ENCODE data around the gene ZMYND8.
"Not testable (repeated sequence)": the region's sequence is repeated elsewhere in the genome, so short reads cannot be mapped to it uniquely, and the experiment has no call there.

The ZMYND8 gene

DNA sequence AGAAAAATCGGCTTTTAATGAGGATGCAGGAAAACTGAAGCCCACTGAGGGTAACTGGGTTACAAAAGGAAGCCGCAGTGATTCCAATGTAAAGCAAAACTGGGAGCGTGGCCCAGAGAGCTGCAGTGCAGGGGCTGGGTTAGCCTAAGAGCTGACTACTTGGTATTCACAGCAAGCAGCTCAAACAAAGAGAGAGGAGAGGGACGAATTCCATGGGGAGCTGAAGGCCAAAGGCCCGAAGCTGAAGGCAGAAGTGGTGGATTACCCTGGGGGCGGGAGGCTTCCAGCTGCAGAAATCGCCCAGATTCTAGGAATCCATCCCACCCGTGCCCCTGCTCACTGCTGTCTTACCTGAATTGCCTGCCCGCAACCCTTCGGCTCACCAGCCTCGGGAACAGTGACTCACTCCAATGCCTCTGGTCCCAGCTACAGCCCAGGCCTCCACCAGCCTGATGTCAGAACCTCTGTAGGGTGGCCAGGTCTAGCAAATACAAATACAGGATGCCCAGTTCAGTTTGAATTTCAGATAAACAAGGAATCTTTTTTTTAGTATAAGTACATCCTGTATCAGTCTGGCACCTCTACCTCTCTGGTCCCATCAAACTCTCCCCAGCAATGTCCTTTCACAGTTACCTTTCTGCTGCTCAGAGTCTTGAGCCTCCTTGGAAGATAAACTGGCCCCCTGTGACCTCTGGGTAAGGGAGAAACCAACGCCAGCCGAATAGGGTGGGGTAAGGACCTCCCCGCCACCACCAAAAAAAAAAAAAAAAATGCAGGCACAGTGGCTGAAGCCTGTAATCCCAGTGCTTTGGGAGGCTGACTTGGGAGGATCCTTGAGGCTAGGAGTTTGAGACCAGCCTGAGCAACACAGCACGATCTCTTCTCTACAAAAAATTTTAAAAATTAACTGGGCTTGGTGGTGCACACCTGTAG is 14.6 kb upstream of the ZMYND8 start:
- DNase-seq, result no peak

DNA sequence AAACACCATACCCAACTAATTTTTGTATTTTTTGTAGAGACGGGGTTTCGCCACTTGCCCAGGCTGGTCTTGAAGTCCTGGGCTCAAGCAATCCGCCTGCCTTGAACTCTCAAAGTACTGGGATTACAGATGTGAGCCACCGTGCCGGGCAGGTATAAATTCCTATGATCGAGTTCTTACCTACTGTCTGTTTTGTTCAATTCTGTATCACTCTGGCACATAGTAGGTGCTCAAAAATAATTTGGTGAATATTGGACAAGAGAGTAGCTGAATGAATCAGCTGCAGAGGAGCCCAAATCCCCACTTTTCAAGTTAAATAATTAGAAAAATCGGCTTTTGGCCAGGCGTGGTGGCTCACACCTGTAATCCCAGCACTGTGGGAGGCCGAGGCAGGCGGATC is 13.7 kb upstream of the ZMYND8 start:
- no peak for DNase-seq

DNA sequence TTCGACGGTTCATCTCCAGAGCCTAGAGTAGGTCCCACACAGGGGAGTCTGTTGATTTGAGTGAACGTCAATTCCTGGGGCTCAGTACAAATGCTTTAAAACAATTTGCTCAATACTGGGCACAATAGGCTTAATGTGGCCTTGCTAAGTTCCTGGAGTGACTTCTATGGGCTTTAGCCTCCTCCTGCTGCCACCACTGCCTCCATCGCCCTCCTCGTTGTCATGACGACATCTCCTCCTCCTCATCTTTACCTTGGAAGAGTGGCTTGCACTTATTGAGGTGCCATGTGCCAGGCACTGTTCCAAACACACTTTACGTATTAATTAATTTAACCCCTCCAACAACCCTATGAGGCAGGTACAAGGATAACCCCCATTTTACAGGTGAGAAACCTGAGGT is 11.8 kb upstream of the ZMYND8 start:
- no peak for DNase-seq

DNA sequence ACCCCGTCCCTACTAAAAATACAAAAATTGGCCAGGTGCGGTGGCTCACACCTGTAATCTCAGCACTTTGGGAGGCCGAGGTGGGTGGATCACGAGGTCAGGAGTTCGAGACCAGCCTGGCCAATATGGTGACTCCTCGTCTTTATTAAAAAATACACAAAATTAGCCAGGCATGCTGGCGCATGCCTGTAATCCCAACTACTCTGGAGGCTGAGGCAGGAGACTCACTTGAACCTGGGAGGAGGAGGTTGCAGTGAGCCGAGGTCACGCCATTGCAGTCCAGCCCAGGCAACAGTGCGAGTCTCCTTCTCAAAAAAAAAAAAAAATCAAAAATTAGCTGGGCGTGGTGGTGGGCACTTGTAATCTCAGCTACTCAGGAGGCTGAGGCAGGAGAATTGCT is 9.8 kb upstream of the ZMYND8 start:
- not testable (repeated sequence) for DNase-seq

DNA sequence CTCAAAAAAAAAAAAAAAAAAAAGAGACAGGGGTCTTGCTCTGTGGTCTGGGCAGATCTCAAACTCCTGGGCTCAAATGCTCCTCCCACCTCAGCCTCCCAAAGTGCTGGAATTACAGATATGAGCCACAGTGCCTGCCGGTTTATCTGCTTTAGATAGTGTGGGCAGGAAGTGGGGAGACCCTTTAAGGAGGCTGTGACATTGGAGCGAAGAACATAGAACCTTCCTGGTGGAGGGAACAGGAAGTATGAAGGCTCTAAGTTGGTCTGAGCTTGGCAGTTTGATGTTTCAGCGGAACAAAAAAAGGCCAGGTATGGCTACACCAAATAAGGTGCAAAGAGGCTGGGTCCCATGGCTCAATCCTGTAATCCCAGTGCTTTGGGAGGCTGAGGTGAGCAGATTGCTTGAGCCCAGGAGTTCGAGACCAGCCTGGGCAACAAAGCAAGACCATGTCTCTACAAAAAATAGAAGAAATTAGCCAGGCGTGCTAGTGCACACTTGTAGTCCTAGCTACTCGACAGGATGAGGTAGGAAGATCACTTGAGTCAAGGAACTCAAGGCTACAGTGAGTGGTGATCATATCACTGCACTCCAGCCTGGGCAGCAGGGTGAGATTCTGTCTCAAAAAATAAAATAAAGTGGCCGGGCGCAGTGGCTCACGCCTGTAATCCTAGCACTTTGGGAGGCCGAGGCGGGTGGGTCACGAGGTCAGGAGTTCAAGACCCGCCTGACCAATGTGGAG is 8.7 kb upstream of the ZMYND8 start:
- no peak for DNase-seq

DNA sequence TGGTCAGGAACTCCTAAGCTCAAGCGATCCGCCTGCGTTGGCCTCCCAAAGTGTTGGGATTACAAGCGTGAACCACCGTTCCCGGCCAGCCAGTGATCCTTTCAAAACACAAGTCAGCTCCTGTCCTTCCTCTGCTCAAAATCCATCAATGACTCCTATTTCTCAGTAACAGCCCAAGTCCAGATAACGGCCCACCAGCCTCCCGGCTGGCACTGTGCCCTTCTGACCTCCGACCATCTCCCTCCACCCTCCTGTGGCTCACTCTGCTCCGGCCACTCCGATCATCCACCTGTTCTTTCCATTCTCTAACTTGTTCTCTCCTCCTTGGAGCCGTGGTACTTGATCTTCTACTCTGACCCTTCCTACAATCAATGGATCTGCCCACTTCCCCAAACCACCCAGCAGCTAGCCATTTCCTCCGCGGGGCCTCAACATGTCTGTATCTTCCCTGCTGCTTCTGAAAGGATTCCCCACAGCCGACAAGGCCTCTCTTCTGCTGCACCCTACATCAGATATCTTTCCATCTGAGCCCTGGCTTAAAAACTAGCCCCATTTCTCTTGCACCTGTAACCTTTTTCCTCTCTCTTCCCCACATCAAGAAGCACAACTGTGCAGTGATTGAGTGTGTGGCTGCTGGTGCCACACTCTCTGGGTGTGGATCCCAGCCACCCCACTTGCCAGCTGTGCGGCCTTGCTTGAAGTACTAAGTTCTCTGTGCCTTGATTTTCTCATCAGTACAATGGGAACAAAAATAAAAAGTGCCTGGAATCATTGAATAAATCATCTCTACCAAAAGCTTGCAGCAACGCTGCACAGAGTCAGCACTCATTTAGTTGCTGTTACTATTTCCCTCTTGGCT is 6.1 kb upstream of the ZMYND8 start:
- DNase-seq, result no peak

DNA sequence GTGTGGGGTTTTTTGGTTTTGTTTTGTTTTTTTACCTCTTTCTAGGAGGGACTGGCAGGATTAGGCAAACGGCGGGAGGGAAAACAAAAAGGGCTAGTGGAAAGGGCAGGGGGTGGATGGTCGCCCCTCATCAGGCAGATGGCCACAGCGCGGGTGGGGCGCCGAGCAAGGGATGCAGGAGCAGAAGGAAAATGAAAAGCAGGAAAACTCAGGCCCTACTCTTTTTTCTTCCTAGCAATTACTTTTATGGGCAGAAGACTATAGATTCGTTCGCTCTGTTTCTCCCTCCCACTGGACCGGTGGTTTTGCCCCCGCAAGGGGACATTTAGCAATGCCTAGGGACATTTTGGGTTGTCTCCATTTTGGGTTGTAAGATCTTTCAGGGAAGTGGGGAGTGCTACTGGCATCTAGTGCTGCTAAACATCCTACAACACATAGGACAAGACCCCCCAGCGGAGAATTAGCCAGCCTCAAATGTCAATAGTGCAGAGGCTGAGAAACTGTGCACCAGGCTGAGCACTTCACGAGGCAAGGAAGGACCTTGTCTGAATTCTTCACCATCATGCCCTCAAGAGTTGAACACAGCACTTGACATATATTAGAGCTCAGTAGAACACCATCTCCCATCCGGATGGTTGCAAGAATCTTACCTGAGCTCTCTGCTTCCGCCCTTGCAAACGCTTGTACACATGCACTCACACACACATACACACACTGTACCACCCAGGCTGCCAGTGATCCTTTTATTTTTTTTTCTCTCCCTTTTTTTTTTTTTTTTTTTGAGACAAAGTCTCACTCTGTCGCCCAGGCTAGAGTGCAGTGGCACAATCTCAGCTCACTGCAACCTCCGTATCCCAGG is 4.8 kb upstream of the ZMYND8 start:
- DNase-seq, result no peak

DNA sequence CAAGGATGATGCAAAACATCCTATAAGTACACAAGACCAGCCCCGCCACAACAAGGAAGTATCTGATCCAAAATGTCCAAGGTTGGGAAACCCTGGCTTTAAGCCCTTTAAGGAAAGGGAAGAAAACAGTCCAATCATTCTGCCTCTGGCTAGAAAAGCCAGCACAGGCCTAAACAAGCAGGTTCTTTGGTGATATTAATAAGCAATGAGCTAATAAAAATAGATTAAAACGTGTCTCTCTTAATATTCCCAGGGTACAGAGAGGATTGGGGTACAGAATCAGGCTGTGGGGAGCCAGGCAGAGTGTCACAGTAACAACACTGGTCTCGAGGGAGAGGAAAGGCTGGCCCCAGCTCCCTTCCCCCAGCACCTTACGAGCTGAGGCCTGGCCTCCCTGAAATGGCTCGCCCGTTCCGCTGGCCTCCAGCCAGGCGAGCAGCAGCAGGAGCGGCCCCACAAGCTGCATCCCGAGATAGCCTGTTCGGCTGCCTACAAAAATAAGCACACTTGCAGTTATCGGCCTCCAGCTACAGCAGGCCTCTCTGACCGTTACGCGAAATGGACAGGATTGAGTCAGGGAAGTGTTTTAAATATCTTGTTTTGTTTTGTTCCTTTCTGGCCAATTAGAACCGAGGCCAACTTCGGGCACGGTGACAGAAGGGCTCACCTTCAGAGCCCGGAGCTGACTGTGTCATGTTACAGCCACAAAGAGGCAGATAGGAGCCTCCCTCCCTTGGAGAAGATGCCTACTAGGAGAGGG is 4.0 kb upstream of the ZMYND8 start:
- DNase-seq, result peak; percentile 90

DNA sequence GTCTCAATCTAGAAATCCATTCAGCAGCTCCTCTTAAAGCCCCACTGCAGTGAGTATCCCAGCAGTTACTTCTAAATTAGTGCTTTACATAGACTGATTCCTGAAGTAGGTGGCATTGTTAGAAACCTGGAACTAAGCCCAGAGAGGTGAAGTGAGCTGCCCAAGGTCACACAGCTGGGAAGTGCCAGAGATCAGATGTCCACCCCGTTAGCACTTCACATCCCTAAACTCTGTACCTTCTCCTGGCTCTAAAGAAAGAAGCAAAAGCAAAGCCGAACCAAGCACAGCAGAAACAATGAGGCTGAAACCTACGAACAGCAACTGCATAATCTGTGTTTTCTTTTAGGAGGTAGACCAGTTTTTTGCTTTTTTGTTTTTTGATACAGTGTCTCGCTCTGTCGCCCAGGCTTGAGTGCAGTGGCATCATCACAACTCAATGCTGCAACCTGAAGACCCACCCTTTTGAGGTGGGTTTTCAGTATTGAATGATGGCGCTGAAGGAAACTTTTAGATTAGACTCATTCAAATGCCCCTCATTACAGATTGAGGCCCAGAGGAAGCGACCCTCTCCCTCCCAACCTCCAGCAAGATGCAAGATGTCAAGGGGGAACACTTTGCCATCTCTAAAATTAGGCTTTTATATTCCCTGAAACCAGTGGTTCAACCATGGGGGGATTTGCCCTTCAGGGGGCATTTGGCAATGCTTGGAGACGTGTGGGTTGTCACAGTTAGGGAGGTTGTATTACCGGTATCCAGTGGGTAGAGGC is 3.2 kb upstream of the ZMYND8 start:
- DNase-seq, result no peak

DNA sequence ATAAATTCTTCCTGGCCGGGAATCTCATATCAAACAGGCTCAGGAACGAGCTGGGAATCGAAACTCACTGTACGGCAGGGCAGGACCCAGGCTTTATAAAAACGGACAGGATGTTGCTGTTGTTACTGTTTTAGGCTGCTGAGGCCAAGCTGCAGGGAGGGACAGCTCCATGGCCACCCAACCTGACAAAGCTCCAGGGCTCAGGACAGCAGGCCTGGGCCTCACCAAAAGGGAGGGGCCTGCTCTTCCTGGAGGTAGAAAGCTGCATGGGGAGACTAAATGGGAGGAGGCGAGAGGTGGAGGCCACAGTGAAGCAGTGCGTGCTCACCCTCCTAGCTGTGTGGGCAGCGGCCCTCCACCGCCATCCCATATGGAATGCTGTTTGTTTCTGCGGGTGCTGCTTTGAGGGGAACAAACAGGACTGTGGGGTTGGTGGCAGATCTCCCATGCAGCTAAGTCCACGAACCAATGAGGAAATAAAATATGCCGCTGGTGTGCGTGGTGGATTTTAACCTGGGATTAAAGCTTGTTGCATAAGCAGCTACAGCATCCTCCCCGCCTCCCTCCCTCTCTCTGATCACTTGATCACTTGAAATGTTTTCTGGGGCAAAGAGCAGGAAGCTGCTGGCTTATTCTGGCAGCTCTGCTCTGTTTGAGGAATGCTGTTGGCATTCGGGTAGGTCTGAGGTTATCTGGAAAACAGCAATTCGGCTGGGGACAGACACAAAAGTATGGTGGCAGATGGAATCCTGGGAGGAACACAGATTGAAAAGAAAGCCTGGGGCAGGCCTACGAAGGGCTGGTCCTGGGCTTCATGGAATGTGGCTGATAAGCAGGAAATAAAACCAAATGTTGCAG is 2.4 kb upstream of the ZMYND8 start:
- peak; percentile 63 for DNase-seq

DNA sequence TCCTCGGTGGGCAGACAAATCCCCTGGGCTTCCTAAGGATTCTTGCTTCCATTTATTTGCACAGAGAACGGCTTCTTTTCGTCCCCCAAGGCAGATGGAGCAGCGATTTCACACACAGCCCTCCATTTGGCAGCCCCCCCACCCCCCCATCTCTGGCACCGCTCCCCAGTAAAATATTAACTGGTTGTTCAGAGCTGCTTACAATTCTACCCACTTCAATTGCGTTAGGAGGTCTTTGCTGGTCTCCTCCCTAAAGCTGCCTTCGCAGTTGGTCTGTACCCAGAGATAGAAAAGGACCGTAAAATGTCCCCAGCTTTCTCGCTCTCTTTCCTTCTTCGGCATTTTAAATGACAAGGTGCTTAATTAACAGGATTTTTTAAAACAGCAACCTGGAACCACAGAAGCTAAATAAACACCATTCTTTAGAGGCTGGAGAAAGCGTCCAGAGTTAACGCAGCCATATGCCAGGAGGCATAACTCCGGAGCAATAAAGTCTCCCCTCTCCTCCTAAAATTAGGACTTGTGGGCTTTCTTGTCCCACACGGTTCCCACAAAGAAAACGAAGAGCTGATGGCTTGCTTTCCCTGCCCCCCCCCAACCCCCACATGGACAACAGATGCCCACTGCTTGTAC is 1.7 kb upstream of the ZMYND8 start:
- DNase-seq, result no peak

DNA sequence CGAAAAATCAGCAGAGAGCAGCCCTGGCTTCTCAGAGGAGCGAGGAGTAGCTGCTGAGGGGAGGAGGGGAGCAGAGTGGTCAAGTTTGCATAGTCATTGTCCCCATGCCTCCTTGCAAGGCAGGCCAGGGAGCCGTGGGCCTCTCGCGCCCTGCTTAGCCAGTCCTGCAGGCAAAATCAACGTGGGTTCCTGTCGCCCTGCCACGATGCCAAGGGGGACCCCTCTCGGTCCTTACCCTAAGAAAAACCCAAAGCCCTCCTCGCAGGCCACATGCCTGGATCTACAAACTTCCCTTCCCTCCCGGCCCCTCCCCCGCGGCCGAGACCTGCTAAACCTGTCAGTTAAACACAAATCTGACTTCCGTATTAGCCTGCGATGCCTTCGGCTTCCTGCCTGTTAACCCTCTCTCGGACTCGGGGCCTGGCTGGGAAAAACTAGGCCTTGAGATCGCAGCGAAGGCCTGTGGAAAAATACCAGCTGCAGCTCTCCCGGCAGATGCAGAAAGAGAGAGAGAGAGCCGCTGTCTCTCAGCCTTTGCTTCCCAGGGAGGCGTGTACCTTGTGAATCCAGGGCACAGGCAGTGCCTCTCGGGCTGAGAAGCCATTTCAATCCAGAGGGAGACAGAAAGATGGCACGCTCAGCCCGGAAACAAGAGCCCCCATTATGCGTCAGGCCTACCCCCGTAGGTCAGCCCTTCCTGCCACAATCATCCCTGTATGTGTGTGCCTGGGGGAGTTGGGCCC is 968 bp upstream of the ZMYND8 start:
- peak; percentile 70 for DNase-seq

DNA sequence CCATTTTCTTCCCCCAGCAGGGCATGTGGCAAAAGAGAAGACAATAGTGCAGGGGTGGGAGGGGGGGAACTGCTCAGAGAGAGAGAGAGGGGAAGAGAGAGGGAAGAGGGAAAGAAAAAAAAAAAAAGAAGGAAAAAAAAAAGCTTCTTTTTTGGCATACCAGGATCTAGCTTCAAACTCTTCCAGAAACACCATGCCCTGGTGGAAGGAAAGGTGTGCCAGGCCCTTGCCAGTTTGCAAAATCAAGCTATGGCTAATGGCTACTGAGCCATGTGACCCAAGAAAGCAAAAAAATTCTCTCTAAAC is 326 bp downstream of the ZMYND8 start:
- DNase-seq, result no peak

DNA sequence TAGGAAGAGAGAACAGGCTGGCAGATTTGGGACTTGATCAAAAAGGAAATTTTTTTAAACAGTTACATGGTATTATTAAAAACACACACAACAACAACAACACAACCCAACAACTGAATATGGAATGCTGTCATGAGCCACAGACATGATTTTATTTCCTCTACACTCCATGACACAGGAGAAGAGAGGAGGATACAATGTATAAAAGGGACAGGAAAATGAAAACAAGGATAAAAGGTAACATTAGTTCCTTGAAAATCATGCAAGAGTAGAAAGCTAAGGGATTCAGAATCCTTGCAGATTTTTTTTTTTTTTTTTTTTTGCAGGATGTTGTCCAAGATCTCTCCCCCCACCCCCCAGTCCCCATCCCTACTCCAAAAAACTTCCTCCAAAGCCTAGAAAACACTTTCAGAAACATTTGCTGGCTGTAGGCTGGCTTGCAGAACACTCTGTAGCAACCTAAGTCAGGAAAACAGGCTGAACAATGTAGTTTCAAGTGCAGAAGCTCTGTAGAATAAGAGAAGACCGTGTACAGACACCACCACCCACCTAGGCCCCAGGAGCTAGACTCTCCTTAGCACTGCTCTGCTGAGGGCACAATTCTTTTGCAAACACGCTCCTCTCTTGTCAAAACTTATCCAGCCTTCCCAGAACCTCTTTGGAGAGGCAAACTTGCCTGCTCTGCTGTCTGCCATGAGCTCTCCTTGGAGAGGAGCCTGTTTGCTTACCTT is 845 bp downstream of the ZMYND8 start:
- no peak for DNase-seq

DNA sequence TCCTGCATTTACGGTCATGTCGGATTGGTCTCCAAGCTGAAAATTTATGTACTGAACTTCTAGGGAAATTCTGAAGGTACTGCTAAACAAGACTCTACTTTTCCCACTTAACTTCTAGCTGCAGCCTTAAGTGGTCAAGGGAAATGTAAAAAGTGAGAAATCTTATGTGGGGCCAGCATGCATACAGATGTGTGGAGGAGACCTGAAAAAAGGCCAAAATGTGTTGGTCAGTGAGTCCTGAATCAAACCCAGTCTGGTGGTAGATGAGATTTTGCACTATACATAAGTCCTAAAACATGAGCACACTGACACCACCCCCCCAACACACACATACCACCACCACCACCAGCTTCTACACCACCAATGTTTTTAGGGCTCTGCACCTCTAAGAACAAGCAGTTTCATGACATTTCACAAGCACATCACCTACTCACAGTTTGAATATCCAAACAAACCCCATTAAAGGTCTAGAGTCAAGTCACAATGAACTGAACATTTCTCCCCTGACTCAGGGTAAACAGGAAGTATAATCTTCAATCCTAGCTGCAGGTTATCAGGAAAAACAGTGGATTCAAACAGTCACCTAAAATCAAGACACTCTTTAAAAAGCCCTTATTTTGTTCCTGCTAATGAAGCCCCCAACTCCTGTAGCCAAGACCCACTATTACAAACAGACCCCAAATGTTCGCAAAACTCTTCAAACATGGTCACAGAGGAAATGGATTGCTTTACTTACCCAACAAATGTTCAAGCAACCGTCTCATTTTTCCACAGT is 1.6 kb downstream of the ZMYND8 start:
- no peak for DNase-seq

DNA sequence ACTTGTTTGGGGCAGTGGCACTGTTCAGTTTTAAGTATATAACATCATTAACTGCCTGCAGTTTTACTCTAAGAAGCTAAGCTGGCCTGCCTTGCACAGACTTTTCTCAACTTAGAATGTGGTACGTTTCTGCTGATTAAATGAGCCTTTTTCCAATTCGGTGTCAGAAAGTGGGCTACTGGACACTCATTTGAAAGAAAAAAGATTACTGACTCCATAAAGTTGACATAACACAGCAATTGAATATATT is 2.1 kb downstream of the ZMYND8 start:
- no peak for DNase-seq

DNA sequence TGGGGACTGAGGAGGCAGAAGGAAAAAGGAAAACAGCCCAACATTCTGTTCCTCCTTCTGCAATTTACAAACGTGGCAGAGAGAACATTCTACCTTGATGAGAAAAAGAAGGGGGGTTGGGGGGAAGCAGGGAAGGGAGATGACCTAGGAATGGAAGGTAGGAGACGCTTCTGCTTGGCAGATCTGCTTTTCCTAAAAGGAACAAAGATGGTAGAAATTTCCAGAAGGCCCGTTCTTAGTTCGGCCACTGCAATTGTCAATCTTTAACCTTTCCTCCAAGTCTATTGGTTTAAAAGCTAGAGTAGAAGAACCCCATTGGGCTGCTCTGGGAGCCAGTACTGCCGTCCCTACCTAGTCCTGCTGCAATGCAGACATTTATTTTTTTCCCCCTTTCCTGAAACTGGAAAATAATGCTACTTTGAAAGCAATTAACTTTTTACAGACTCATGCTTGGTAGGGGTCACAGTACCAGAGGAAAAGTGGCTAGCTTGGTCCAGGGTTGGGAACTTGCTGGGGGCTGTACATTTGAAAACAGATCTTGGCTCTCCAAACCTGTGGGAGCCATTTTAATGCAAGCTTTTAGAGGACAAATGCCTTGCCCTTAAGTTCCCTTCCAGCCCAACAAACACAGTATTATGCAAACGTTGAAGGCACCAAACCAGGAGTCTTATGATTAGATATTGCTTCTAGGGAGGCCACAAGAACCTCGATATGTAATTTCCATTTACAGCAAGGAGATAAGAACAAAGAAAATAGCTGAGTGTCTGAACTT is 2.6 kb downstream of the ZMYND8 start:
- DNase-seq, result no peak
